CD4-positive, alpha-beta T cell treated with Interleukin-2 at 100 ng/mL for 4 hours (primary cell): Measurements from ENCODE around the gene XCR1.
A peak's percentile ranks its signal among the peaks of the same experiment; 100 is the strongest.
"Not testable (repeated sequence)": the region's sequence is repeated elsewhere in the genome, so short reads cannot be mapped to it uniquely, and the experiment has no call there.

Source experiments
- DNase-seq: peaks from one replicate; pipeline ENCODE4 v3.0.0-alpha.2; 2020; ENCODE audit warnings: low spot score

The XCR1 gene, protein sequence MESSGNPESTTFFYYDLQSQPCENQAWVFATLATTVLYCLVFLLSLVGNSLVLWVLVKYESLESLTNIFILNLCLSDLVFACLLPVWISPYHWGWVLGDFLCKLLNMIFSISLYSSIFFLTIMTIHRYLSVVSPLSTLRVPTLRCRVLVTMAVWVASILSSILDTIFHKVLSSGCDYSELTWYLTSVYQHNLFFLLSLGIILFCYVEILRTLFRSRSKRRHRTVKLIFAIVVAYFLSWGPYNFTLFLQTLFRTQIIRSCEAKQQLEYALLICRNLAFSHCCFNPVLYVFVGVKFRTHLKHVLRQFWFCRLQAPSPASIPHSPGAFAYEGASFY

DNA sequence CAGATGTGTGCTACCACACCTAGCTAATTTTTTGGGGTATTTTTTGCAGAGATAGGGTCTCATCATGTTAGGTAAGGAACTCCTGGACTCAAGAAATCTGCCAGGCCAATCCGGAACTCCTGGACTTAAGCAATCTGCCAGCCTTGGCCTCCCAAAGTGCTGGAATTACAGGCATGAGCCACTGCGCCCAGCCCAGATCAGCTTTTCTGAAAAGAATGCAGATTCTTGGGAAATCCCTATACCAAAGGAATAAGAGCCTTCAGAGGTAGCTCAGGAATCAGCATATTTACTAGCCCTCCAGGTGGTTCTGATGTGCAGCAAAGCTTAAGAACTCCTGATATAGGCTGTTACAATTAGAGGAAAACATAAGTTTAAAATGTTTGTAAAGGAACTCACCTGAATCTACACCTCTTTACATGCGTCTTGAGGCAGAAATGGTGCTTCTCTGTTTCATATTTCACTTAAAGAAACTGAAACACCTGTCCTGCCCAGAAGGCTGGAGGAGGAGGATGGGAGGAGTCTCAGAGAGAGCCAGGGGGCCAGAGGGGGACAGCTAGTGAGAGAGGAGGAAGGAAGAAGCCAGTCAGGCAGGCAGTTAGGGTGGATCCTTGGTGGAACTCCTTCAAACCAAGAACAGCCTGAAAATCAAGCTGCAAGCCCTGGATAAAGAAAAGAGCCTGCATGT lies at the start of gene XCR1:
XCR1 (minus strand) TSS at position 463 of the 685 bp plus-strand sequence. CDS start 5,536 bp downstream, outside the sequence.
- DNase-seq = no peak

DNA sequence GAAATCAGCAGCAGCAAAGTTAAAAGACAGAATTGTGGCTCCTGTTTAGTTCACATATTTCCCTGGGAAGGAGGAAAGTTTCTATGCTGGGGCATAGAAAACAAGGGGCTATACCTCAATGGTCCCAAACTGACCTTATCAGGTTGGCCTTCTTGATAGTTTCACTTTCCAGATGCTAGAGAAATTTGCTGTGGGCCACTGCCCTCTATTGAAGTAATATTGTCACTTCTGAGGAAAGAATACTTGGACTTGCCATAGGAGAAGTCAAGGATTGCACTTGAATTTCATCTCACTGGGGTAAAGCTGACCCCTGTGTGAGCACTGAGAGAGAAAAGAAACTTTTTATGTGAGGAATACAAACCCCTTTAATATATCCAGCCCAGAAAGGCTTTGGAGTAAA lies 49.3 kb upstream of the XCR1 start:
- DNase-seq = peak; percentile 33

DNA sequence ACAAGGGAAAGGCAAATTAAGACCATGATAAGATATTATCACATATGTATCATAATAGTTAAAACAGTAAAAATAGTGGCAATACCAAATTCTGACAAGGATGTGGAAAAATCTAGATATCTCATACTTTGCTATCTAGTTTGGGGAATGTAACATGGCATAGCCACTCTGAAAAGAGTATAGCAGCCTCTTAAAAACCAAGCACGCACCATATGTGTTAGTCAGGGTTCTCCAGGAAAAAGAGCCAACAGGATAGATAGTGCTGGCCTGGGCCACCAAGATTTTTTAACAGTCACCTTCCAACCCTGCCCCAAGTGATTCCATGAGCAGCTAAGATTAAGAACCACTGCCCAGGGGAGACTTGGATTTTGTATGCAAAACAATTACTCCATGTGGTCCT lies 48.5 kb upstream of the XCR1 start:
- DNase-seq = no peak

DNA sequence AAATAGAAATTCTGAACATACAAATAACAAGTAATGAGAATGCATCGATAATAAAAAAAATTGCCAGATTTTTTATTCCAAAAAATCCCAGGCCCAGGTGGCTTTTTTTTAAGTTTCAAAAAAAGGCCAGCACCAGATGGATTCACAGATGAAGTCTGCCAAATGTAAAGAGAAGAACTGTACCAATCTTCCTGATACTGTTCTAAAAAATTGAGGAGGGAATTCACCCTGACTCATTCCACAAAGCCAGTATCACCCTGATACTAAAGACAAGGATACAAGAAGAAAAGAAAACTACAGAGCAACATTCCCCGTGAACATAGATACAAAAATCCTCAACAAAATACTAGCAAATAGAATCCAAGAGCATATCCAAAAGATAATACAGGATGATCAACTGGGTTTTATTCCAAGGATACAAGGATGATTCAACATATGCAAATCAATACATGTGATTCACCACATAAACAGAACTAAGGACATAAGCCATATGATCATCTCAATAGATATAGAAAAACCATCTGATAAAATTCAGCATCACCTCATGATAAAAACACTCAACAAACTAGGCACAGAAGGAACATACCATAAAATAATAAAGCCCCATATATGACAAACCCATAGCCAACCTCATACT lies 44.1 kb upstream of the XCR1 start:
- DNase-seq = no peak

DNA sequence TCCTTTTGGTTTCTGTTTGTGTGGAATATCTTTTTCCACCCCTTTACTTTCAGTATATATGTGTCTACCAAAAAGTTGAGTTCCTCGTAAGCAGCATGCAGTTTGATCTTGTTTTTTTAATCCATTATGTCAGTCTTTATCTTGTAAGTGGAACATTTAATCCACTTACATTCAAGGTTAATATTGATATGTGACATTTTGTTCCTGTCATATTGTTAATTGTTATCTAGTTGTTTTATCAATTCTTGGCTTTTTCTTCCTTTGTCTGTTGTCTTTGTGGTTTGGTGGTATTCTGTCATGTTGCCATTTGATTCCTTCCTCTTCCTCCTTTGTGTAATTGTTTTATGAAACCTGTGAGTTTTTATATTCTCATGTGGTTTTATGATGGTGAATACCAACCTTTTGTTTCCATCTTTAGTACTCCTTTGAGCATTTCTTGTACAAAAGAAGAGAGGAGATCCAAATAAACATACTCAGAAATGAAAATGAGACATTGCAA lies 43.4 kb upstream of the XCR1 start:
- DNase-seq = peak; percentile 50

DNA sequence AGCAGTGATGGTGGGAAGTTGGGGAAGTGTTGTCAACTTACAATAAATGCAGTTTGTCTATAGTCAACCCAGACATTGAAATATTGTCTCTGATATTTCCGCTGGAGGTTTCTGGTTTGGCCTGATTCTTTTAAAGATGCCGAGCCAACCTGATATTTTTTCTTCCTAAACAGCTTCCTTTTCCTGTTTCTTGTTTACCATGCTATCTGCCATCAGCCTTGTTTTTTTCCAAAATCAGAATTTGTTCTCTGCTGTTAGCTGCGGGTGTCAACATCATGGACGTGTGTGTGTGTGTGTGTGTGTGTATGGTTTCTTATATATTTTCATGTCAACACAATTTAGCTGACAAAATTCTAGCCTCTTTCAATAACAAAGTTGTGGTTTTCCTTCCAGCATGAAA lies 41.2 kb upstream of the XCR1 start:
- DNase-seq = peak; percentile 53

DNA sequence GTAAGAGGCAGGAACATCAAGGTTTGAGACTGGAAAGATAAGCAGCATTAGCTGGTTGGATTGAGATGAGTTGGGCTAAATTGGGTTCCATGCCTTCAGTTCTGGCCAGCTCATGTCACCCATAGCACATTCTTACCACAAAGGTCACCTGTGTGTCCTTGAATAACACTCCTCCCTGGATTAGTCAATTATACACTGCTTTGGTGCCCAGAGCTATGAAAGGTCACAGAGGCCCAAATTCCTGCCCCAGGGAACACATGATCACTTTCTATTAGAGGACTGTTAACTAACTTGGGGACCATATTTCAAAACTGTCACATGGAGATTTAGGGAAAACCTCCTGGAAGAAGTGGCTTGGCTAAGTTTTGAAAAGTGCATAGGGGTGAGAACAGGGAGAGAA lies 40.1 kb upstream of the XCR1 start:
- DNase-seq = no peak

DNA sequence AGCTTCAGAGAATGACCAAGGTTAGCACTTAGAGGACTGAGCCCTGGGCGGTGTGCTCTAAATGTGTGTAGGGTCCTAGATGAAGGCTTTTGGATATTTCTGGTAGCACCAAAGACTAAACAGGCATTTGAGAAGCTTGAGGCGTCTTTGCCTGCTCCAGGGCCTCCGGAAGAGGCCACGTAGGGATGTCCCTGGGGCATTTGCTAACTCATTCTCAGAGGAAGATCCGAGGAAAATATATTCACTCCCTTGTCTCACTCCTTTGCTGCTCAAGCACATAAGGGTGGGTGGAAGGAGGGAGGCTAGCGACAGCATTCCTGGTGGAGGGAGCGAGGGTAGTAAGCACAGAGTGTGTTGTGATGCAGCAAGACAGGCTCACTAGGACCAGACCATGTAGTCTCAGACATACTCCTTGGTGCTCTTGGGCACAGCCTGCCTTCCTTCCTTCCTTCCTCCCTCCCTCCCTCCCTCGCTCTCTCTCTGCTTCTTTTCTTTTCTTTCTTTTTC lies 38.5 kb upstream of the XCR1 start:
- no peak for DNase-seq

DNA sequence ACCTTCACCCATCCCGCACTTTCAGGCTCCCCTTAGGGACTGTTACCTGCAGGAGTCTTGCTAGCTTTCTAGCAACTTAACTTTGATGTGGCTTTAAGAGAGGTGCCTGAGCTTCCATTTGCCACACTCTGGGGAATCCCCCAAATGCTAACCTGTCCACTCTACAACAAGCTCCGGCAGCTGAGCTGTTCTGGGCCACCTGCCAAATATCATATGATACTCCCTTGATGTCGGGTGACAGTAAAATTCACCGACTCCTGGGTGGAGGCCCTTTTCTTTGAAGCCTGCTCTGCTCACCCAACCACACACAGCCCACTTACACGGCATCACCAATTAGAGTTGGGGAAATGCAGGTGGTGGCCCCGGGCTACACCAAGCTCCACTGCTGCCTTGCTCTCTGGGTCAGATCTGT lies 38.0 kb upstream of the XCR1 start:
- peak; percentile 96 for DNase-seq

DNA sequence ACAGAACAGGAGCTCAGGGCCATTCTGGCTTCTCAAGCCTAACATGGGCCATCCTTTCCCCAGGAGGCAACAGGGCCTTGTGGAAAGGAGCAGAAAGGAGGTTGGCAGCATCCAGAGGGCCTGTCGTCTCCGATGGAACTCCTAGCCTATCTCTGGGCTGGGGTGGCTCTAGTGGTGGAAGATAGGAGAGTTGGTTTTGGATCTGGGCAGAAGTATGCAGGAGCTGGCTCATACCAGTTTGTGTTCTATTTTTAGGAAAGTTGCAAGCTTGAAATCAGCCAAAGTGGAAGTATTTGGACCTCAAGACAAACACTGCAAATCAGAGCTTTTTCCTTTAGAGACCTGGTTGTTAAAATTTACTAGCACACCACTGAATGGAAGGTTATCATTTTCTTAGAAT lies 35.4 kb upstream of the XCR1 start:
- DNase-seq = no peak

DNA sequence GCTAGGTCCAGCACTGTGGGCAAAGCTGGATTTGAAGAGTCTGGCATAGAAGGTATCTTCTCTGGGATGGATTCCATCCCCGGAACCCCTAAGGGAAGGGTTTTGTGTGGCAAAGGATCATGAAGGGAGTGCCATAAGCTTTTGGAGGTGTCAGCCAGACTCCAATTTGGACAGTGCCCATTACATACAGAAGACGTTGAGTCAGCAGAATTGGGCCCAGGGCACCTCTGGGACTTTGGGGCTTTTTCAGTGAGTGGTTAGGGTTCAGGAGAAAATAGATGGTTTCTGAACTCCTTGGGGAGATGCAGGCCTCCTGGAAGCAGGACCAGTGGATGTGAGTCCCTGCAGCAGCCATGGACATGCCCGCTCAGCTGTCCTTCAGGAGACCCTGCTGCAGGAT lies 34.6 kb upstream of the XCR1 start:
- DNase-seq = no peak

DNA sequence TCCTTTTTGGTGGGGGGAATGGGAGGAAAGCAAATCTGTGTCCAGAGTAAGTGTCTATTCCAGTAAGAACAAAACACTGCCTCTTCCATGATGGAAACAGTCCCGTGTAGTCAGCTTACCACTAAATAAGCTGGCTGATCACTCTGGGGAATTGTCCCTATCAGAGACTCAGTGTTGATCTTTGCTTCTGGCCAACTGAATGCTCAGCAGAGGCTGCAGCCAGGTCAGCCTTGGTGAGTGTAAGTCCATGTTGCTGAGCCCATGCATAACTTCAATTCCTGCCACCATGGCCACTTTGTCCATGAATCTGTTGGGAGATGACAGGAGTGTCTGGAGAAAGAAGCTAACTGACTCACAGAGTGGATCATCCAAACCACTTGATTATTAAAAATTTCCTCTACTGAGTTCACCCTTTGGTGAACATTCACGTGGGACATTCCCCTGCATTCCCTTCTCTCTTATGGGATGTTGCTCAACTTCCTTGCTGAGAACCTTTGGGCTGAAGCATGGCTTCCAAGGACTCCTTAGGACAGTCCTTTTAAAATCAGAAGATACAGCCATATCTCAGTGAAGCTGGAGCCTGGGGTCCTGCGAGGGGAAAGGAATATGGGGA lies 33.9 kb upstream of the XCR1 start:
- no peak for DNase-seq

DNA sequence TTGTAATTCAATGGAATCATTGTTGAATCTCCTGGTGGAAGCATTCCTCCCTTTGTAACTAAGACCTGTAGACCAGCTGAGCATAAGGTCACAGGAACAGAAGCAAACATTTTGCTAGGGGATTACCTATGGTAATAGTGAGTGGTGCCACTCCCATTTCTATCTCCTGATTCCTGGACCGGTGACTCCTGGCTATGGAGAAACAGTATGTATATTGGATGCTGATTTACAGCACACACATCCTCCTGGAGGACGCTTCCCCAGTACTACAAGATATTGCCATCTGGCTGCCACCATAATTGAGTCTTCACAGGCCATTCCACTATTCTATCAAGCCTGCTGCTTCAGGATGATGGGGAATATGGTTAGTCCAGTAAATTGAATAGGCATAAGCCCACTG lies 33.3 kb upstream of the XCR1 start:
- no peak for DNase-seq

DNA sequence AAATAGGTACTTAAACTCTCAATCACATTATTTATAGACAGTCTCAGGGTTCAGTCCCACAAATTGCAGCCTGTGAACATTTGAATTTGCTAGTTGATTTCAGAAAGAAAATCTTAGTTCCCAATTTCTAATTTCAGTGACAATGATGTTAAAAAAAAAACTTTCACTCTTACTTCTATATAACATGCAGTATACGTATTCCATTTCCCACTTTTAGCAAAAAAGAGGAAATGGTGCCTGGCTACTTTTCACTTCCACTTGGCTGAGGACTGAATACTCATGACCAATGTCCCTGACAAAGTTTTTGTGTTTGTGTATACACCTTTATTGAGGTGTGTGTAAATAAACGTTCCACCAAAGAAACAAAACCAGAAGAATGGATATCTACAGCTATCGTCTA lies 32.1 kb upstream of the XCR1 start:
- no peak for DNase-seq

DNA sequence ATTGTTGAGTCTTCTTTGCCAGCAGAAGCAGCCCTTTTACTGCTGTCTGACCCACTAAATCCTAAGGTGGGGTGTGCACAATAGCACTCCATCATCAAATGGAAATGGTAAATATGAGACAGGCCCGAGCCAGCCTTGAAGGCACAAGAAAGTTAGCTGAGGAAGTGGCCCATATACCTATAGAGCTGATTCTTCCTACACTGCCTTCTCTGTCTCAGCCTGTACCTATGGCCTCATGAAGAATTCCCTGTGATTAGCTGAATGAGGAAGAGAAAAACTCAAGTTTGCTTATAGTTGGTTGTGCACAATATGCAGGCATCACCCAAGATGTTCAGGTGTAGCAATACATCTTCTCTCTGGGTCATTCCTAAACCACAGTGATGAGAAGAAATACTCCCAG lies 31.7 kb upstream of the XCR1 start:
- no peak for DNase-seq

DNA sequence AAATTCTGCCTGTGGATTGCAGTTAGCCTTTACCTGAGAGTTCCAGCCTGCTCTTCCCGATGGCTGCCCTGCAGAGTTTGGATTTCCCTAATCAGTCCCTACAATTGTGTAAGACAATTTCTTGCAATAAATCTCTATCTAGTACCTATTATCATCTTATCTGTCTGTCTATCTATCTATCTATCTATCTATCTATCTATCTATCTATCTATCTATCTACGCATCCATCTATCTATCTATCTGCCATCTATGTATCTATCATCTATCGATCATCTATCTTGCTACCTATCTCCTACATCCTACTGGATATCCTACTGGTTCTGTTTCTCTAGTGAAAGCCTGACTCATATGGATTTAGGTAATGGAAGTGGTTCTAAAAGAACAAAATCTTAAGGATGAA lies 30.4 kb upstream of the XCR1 start:
- no peak for DNase-seq

DNA sequence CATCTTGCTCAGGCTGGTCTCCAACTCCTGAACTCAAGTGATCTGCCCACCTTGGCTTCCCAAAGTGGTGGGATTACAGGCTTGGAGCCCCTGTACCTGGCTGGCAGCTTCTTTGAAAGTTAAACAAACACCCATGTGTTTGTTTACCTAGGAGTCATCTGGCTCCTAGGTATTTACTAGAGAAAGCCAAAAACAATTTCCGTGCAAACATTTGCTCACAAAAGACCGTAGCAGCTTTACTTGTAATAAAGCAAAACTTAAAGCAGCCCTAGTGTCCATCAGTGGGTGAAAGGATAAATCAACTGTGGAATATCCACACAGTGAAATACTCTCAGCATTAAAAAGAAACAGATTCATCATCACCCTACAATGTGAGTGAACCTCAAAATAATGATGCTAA lies 29.4 kb upstream of the XCR1 start:
- DNase-seq = no peak

DNA sequence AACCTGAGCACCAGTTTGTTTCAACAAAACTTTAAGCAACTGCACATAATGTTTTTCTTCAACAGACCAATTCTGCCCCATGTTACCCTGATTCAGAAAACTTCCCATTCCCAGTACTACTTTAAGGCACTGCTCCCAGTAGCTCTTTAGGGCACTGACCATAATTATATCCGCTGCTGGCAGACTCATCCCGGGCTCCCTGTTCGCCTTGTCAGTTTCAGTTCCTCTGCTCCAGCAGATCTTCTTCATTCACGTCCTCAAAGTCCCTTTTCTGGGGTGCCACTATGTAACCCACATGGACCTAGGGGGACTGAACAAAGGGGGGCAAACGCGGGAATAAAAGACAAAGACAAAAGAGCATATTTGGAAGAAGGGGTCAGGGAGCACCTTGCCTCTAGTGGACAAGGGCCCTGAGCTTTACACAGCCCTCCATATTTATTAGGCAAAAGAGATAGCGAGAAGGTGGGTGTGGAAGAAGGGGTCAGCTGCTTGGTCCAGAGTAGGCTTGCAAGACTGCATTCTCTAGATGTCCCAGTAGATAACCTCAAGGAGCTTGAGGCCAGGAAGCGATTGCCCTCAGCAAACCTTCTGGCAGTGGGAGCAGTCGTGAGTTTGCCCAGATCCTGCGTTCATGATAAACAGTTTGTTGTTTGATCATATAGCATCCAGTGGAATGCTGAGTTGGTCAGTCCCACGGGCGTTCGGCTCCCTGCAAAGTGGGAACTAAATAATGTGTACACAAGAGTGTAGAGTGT lies 26.7 kb upstream of the XCR1 start:
- not testable (repeated sequence) for DNase-seq

DNA sequence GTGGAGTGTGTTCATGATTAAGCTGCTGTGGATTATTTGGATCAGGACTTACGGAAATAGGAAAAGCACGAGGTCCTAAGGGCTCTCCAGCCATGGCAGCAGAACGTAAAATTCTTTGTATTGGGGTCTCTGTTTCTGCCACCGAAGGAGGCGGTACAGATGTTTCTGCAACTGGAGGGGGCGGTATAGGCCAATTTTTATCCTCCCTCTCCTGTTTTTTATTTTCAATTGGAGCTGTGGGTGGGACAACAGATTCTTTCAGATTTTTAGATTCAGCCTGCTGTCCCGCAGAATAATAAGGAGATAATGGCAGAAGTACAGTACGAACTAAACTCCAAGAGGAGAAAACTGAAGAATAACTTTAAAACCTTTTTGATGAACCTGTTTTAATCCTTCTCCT lies 26.0 kb upstream of the XCR1 start:
- DNase-seq = not testable (repeated sequence)

DNA sequence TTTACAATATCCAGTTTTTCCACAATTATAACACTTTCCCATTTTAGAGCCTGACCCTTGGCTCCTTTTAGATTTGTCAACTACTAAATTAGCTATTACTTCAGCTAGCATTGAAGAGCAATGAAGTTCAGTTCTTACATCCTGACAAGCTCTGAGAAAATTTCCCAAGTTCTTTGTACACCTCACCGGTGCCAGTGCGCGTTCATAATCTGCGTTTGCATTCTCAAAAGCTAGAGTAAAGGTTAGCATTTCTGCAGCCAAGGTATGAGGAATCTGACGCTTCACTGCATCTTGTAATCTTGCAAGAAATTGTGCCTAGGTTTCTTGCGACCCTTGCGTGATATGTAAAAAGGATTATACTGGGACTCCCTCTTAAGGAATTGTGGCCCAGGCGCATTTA lies 25.2 kb upstream of the XCR1 start:
- DNase-seq = no peak

DNA sequence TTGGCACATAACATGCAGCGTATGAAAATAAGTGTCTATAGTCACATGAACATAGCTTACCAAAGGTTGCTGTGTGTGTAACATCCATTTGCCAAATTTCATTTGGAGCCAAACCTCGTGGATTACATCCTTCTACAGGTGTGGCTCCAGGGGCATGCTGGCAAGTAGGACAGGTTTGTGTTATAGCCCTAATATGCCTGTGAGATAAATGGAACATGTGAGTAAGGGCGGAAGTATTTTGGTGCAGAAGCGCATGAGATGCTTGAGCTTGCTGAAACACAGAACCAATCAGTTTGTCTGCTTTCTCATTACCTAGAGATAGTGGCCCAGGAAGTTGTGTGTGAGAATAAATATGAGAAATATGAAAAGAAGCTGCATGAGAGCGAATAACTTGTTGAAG lies 21.8 kb upstream of the XCR1 start:
- DNase-seq = no peak

DNA sequence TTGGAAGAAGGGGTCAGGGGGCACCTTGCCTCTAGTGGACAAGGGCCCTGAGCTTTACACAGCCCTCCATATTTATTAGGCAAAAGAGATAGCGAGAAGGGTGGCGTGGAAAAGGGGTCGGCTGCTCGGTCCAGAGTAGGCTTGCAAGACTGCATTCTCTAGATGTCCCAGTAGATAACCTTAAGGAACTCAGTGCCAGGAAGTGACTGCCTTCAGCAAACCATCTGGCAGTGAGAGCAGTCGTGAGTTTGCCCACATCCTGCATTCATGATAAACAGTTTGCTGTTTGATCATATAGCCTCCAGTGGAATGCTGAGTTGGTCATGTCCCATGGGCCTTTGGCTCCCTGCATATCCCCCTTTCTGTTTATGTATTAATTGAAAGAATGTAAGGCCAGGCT lies 18.9 kb upstream of the XCR1 start:
- DNase-seq = peak; percentile 41
